ENCODE results near the gene ADD3. TPM values are rescaled to one million over a fixed set of nuclear protein-coding genes. Genes with fewer than 3 reads are reported as not detected.

Gene ADD3
- total RNA-seq, 1 experiment from 2014 or later = 59.9 TPM

DNA sequence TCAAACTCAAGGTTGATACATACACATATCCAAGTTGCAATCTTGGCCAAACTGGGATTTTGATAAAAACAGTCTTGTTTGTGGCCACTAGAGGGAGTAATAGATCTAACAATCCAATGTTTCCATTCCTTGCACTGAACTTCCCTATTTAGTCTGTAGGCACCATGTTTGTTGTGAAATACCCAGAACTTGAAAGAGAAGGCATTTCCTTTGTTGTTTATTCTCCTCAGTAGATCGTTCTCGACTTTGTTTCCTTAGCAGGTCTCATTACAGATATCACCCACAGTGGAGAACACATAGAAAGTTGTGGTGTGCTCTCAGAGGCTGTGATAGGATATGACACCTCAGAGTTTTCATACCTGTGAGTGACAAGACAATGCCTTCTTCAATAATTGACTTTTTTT, 129.4 kb downstream of the ADD3 start:
- Histone ChIP-seq H3K4ac (ENCODE audit: low read depth, low read length) (no peak overlapping the region), H3K18ac (ENCODE audit: insufficient read length, low read depth, low read length) (no peak overlapping the region), H3K9ac (ENCODE audit: extremely low read depth, insufficient read length, low read length) (no peak overlapping the region), H3T11ph (ENCODE audit: low read length) (no peak overlapping the region), H3K23me2 (ENCODE audit: insufficient read length, low read depth, low read length, poor library complexity, severe bottlenecking) (no peaks in the 10 kb centered on the region), H4K91ac (ENCODE audit: insufficient read length, low read depth, low read length) (no peak overlapping the region), H2BK15ac (ENCODE audit: low read depth, low read length) (no peak overlapping the region), H2BK12ac (ENCODE audit: insufficient read length, low read depth, low read length) (no peak overlapping the region), H3K9me3 (ENCODE audit: control insufficient read depth, low read depth, low read length) (no peaks in the 10 kb centered on the region), H3K14ac (ENCODE audit: insufficient read depth, low read length) (no peak overlapping the region), H3K79me1 (ENCODE audit: insufficient read depth, low read depth, low read length, poor library complexity, severe bottlenecking) (no peaks in the 10 kb centered on the region), H3K27me3 (ENCODE audit: insufficient read depth, low read length) (no peaks in the 10 kb centered on the region), H3K4me2 (ENCODE audit: insufficient read depth, insufficient read length, low read length) (no peak overlapping the region), H3K56ac (ENCODE audit: insufficient read length, low read depth, low read length) (no peak overlapping the region), H3K4me1 (ENCODE audit: insufficient read depth, low read length) (no peaks in the 10 kb centered on the region), H2BK5ac (ENCODE audit: insufficient read length, low read length) (no peak overlapping the region), H2AK5ac (ENCODE audit: insufficient read length, low read length) (no peak overlapping the region), H3K23ac (ENCODE audit: insufficient read length, low read depth, low read length) (no peak overlapping the region), H4K8ac (replicated peaks; ENCODE audit: insufficient read length, low read depth, low read length) (no peak overlapping the region), H2BK120ac (ENCODE audit: low read depth, low read length, poor library complexity, severe bottlenecking) (no peak overlapping the region), H3K79me2 (ENCODE audit: insufficient read depth, low read length) (no peaks in the 10 kb centered on the region), H3K27ac (ENCODE audit: insufficient read length, low read depth, low read length) (no peak overlapping the region), H4K5ac (ENCODE audit: insufficient read length, low read depth, low read length) (no peak overlapping the region), H2BK20ac (ENCODE audit: low read depth, low read length, poor library complexity, severe bottlenecking) (no peak overlapping the region), H4K20me1 (ENCODE audit: control insufficient read depth, insufficient read depth, insufficient read length) (no peaks in the 10 kb centered on the region), H2AFZ (ENCODE audit: low read length) (no peak overlapping the region)
- TF ChIP-seq, protein P1, sequence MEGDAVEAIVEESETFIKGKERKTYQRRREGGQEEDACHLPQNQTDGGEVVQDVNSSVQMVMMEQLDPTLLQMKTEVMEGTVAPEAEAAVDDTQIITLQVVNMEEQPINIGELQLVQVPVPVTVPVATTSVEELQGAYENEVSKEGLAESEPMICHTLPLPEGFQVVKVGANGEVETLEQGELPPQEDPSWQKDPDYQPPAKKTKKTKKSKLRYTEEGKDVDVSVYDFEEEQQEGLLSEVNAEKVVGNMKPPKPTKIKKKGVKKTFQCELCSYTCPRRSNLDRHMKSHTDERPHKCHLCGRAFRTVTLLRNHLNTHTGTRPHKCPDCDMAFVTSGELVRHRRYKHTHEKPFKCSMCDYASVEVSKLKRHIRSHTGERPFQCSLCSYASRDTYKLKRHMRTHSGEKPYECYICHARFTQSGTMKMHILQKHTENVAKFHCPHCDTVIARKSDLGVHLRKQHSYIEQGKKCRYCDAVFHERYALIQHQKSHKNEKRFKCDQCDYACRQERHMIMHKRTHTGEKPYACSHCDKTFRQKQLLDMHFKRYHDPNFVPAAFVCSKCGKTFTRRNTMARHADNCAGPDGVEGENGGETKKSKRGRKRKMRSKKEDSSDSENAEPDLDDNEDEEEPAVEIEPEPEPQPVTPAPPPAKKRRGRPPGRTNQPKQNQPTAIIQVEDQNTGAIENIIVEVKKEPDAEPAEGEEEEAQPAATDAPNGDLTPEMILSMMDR (conservative IDR thresholded peaks at IDR 0.05) = peak; percentile 88
- no peak for DNase-seq
- Mint-ChIP-seq H3K27ac (no peak overlapping the region), H3K4me1 (peaks cover 2 to 7% of the 10 kb centered on the region in 2 experiments; a peak in 3 of 4 replicates), H3K36me3 (ENCODE audit: insufficient read depth in 1 of 3, low read depth in 3 of 3) (peaks cover 2 to 16% (median 14%) of the 10 kb centered on the region in 3 experiments; a peak in 5 of 7 replicates), H3K27me3 (ENCODE audit: low read depth) (peaks cover 3% of the 10 kb centered on the region; the same call in 1 of the 2 replicates), H3K4me3 (no peak overlapping the region), H3K9me3 (no peaks in the 10 kb centered on the region)
- no CpG with 5 or more reads among the region's 2 CpGs for WGBS (ENCODE audit: extremely low coverage, insufficient read length, low lambda C conversion rate)

Measured in H9 (cell line).